ENCODE data around the gene ELMOD1. TPM values are rescaled to one million over a fixed set of nuclear protein-coding genes. Genes with fewer than 3 reads are reported as not detected.
A peak's percentile ranks its signal among the peaks of the same experiment; 100 is the strongest.

The ELMOD1 gene
- total and polyA plus RNA-seq, 2 donors from 2014 or later = 0.47 to 2.6 TPM

DNA sequence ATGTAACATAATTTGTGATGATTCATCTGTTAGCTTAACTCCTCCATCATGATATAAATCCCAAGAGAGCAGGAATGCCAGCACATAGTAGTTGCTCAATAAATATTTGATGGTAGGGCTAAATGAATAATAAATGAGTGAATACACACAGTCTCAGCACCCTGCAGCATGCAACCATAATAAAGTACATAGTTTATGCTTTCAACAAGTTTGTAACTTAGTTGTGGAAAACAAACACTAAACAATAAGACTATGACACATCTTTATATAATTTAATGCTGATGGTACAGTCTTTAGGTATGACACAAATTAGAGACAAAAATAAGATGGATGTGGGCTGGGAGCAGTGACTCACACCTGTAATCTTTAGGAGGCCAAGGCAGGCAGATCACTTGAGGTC lies 29.3 kb upstream of the ELMOD1 start:
- TF ChIP-seq, protein P1, sequence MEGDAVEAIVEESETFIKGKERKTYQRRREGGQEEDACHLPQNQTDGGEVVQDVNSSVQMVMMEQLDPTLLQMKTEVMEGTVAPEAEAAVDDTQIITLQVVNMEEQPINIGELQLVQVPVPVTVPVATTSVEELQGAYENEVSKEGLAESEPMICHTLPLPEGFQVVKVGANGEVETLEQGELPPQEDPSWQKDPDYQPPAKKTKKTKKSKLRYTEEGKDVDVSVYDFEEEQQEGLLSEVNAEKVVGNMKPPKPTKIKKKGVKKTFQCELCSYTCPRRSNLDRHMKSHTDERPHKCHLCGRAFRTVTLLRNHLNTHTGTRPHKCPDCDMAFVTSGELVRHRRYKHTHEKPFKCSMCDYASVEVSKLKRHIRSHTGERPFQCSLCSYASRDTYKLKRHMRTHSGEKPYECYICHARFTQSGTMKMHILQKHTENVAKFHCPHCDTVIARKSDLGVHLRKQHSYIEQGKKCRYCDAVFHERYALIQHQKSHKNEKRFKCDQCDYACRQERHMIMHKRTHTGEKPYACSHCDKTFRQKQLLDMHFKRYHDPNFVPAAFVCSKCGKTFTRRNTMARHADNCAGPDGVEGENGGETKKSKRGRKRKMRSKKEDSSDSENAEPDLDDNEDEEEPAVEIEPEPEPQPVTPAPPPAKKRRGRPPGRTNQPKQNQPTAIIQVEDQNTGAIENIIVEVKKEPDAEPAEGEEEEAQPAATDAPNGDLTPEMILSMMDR (IDR thresholded peaks at IDR 0.05; ENCODE audit: borderline replicate concordance, extremely low read depth, insufficient read depth) = no peak
- Histone ChIP-seq H3K9ac (ENCODE audit: low read length in 3 of 3) (no peak overlapping the region), H3K9me3 (ENCODE audit: control insufficient read depth in 2 of 3, insufficient read depth in 1 of 3, low read length in 3 of 3) (no peaks in the 10 kb centered on the region), H3K4me1 (ENCODE audit: control insufficient read depth in 2 of 3, insufficient read depth in 2 of 3, low read depth in 1 of 3, low read length in 3 of 3) (peaks cover 0 to 8% (median 7%) of the 10 kb centered on the region in 3 donors), H3K4me3 (ENCODE audit: low read length in 3 of 3) (no peak overlapping the region), H3K36me3 (ENCODE audit: control insufficient read depth in 2 of 3, insufficient read depth in 3 of 3, low read length in 3 of 3) (peaks cover 0 to 5% (median 3%) of the 10 kb centered on the region in 3 donors), H3K27me3 (ENCODE audit: control insufficient read depth, insufficient read depth, low read length) (no peaks in the 10 kb centered on the region), H3K27ac (ENCODE audit: low read depth in 2 of 2, low read length in 2 of 2) (no peak overlapping the region)
- FAIRE-seq (no peak), DNase-seq (no peak)
- intact Hi-C loops (cut with DNase I) = no loop called here

DNA sequence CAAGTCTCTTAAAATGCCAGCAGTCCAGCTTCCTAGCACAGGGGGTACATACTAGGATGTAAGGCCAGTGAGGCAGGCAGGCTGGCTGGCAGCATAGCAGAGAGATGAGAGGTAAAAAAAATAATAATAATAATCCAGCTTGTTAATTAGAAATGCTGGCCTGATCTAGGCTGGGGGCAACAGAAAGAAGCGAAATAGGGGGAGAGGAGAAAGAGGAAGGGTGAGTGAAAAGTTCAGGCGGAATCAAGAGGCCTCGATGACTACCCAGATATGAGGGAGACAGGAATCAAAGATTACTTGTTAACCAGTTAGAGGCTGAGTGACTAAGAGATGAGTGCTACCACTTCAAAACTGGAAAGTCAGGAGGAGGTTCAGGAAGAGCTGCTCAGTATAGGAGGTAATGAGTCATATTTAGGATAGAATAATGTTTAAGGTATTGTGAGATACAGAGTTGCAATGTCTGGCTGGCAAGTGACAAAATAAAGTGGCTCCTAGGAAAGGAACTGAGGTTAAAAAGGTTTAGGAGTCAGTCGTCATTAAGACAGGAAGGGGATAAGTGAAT lies 28.2 kb upstream of the ELMOD1 start:
- Histone ChIP-seq H3K27me3 (ENCODE audit: control insufficient read depth, insufficient read depth, low read length) (no peaks in the 10 kb centered on the region), H3K27ac (ENCODE audit: low read depth in 2 of 2, low read length in 2 of 2) (no peak overlapping the region), H3K4me1 (ENCODE audit: control insufficient read depth in 2 of 3, insufficient read depth in 2 of 3, low read depth in 1 of 3, low read length in 3 of 3) (peaks cover 0 to 8% (median 7%) of the 10 kb centered on the region in 3 donors), H3K4me3 (ENCODE audit: low read length in 3 of 3) (no peak overlapping the region), H3K9ac (ENCODE audit: low read length in 3 of 3) (no peak overlapping the region), H3K9me3 (ENCODE audit: control insufficient read depth in 2 of 3, insufficient read depth in 1 of 3, low read length in 3 of 3) (no peaks in the 10 kb centered on the region), H3K36me3 (ENCODE audit: control insufficient read depth in 2 of 3, insufficient read depth in 3 of 3, low read length in 3 of 3) (peaks cover 0 to 5% (median 0%) of the 10 kb centered on the region in 3 donors)
- no peak for FAIRE-seq
- TF ChIP-seq, protein P1 (IDR thresholded peaks at IDR 0.05; ENCODE audit: borderline replicate concordance, extremely low read depth, insufficient read depth) = no peak
- DNase-seq = no peak
- intact Hi-C loops (cut with DNase I) = no loop called here

DNA sequence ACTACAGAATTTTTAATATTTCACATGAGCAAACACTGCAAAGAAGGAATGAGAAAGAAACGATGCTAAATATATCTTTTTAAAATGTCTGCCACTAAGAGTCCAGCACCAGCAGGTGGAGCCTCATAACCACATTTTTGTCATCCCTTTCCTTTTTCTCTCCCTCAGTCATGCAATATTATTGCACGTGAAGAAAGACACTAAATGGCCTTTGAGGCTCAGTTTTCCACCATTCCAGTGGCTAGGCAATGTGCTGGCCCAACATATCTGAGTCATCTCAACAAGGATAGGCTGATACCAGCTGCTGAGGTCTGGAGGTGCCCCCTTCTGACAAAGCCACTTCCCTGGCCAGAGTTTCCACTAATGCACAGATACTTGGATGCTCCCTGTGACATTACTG lies 27.2 kb upstream of the ELMOD1 start:
- no peak for FAIRE-seq
- peak in 2 of 5 donors; percentile 53 to 67 for DNase-seq
- H3K9ac ChIP-seq (ENCODE audit: low read length in 3 of 3) = no peak overlapping the region

More for the DNA sequence above, 27.2 kb upstream of the ELMOD1 start:
- Histone ChIP-seq H3K9me3 (ENCODE audit: control insufficient read depth in 2 of 3, insufficient read depth in 1 of 3, low read length in 3 of 3) (no peaks in the 10 kb centered on the region), H3K4me1 (ENCODE audit: control insufficient read depth in 2 of 3, insufficient read depth in 2 of 3, low read depth in 1 of 3, low read length in 3 of 3) (peaks cover 0 to 8% (median 7%) of the 10 kb centered on the region in 3 donors), H3K27me3 (ENCODE audit: control insufficient read depth, insufficient read depth, low read length) (no peaks in the 10 kb centered on the region), H3K4me3 (ENCODE audit: low read length in 3 of 3) (peak overlapping the region in 1 of 3 donors; percentile 14), H3K27ac (ENCODE audit: low read depth in 2 of 2, low read length in 2 of 2) (no peak overlapping the region), H3K36me3 (ENCODE audit: control insufficient read depth in 2 of 3, insufficient read depth in 3 of 3, low read length in 3 of 3) (no peaks in the 10 kb centered on the region)
- intact Hi-C loops (cut with DNase I) = no loop called here
- TF ChIP-seq, protein P1 (IDR thresholded peaks at IDR 0.05; ENCODE audit: borderline replicate concordance, extremely low read depth, insufficient read depth) = peak; percentile 23

Measured in kidney (tissue), 14 donors.